ENCODE data around the gene OR5H15. TPM values are rescaled to one million over a fixed set of nuclear protein-coding genes. Genes with fewer than 3 reads are reported as not detected.

The OR5H15 gene
- total RNA-seq, 3 donors from 2014 or later (not counting 1 experiment from before 2014, with no cell fraction given): not detected

GRCh38 chr3:98199020-98199419, 32.5 kb downstream of the OR5H15 start:
- Mint-ChIP-seq H3K9me3 (no peaks in the 10 kb centered on the region), H3K36me3 (no peaks in the 10 kb centered on the region), H3K4me3 (no peak overlapping the region), H3K4me1 (no peaks in the 10 kb centered on the region), H3K27ac (no peak overlapping the region), H3K27me3 (ENCODE audit: low read depth in 2 of 2) (no peaks in the 10 kb centered on the region)
- intact Hi-C loops (cut with micrococcal nuclease): no loop called here
- no peak for DNase-seq
- no peak for ATAC-seq
- Histone ChIP-seq H3K36me3 (ENCODE audit: control insufficient read depth, insufficient read depth, low read length) (no peaks in the 10 kb centered on the region), H3K27ac (ENCODE audit: low read length) (no peak overlapping the region), H3K4me1 (ENCODE audit: control insufficient read depth, insufficient read depth, low read length) (no peaks in the 10 kb centered on the region), H3K27me3 (ENCODE audit: control insufficient read depth, insufficient read depth, low read length) (no peaks in the 10 kb centered on the region), H3K4me3 (ENCODE audit: low read length) (no peak overlapping the region), H3K9me3 (ENCODE audit: control insufficient read depth, insufficient read depth, low read length) (no peaks in the 10 kb centered on the region)
- 41% methylated on average over 1 of the region's 1 CpG for WGBS (ENCODE audit: insufficient coverage)
- no peak for TF ChIP-seq CTCF (IDR thresholded peaks at IDR 0.05)

GRCh38 chr3:98209244-98209643, 42.7 kb downstream of the OR5H15 start:
- H3K27me3 Mint-ChIP-seq (ENCODE audit: low read depth in 2 of 2): no peaks in the 10 kb centered on the region

GRCh38 chr3:98213276-98213675, 46.8 kb downstream of the OR5H15 start:
- no peak for ATAC-seq
- Histone ChIP-seq H3K9me3 (ENCODE audit: control insufficient read depth, insufficient read depth, low read length) (no peaks in the 10 kb centered on the region), H3K4me1 (ENCODE audit: control insufficient read depth, insufficient read depth, low read length) (no peaks in the 10 kb centered on the region), H3K27ac (ENCODE audit: low read length) (no peak overlapping the region), H3K27me3 (ENCODE audit: control insufficient read depth, insufficient read depth, low read length) (no peaks in the 10 kb centered on the region), H3K4me3 (ENCODE audit: low read length) (no peak overlapping the region), H3K36me3 (ENCODE audit: control insufficient read depth, insufficient read depth, low read length) (no peaks in the 10 kb centered on the region)
- Mint-ChIP-seq H3K36me3 (no peaks in the 10 kb centered on the region), H3K27me3 (ENCODE audit: low read depth in 2 of 2) (no peaks in the 10 kb centered on the region), H3K4me1 (no peaks in the 10 kb centered on the region), H3K9me3 (peaks cover 0 to 2% of the 10 kb centered on the region in 2 donors), H3K27ac (no peak overlapping the region), H3K4me3 (no peak overlapping the region)
- WGBS (ENCODE audit: insufficient coverage): 81% methylated on average over 7 of the region's 7 CpGs
- intact Hi-C loops (cut with micrococcal nuclease): no loop called here
- no peak for DNase-seq
- TF ChIP-seq CTCF (IDR thresholded peaks at IDR 0.05): no peak

More at GRCh38 chr3:98209244-98209643, 42.7 kb downstream of the OR5H15 start:
- Mint-ChIP-seq H3K27ac (no peak overlapping the region), H3K36me3 (no peaks in the 10 kb centered on the region), H3K4me1 (no peaks in the 10 kb centered on the region), H3K9me3 (no peaks in the 10 kb centered on the region), H3K4me3 (no peak overlapping the region)
- ATAC-seq: no peak
- no peaks in the 10 kb centered on the region for H3K27me3 ChIP-seq (ENCODE audit: control insufficient read depth, insufficient read depth, low read length)
- no peaks in the 10 kb centered on the region for H3K9me3 ChIP-seq (ENCODE audit: control insufficient read depth, insufficient read depth, low read length)
- DNase-seq: no peak
- no peaks in the 10 kb centered on the region for H3K4me1 ChIP-seq (ENCODE audit: control insufficient read depth, insufficient read depth, low read length)
- H3K4me3 ChIP-seq (ENCODE audit: low read length): no peak overlapping the region
- H3K27ac ChIP-seq (ENCODE audit: low read length): no peak overlapping the region
- intact Hi-C loops (cut with micrococcal nuclease): no loop called here
- WGBS (ENCODE audit: insufficient coverage): 55% methylated on average over 2 of the region's 2 CpGs
- H3K36me3 ChIP-seq (ENCODE audit: control insufficient read depth, insufficient read depth, low read length): no peaks in the 10 kb centered on the region
- TF ChIP-seq CTCF (IDR thresholded peaks at IDR 0.05): no peak

- Histone ChIP-seq H3K4me1 (ENCODE audit: control insufficient read depth, insufficient read depth, low read length) (no peaks in the 10 kb centered on the region), H3K27ac (ENCODE audit: low read length) (no peak overlapping the region), H3K4me3 (ENCODE audit: low read length) (no peak overlapping the region), H3K27me3 (ENCODE audit: control insufficient read depth, insufficient read depth, low read length) (no peaks in the 10 kb centered on the region), H3K36me3 (ENCODE audit: control insufficient read depth, insufficient read depth, low read length) (no peaks in the 10 kb centered on the region), H3K9me3 (ENCODE audit: control insufficient read depth, insufficient read depth, low read length) (no peaks in the 10 kb centered on the region)
- Mint-ChIP-seq H3K4me3 (no peak overlapping the region), H3K36me3 (no peaks in the 10 kb centered on the region), H3K9me3 (peaks cover 0 to 2% of the 10 kb centered on the region in 2 donors), H3K4me1 (no peaks in the 10 kb centered on the region), H3K27ac (no peak overlapping the region), H3K27me3 (ENCODE audit: low read depth in 2 of 2) (no peaks in the 10 kb centered on the region)
- ATAC-seq: no peak
- no peak for DNase-seq
- WGBS (ENCODE audit: insufficient coverage): 39% methylated on average over 3 of the region's 3 CpGs
- intact Hi-C loops (cut with micrococcal nuclease): no loop called here
- TF ChIP-seq CTCF (IDR thresholded peaks at IDR 0.05): no peak
Measured at GRCh38 chr3:98215051-98215450, 48.6 kb downstream of the OR5H15 start.

Data from natural killer cell (primary cell).